NCI-H2081 (cell line): Measurements from ENCODE around the gene FCF1.

Experiments used
- DNase-seq, 2 experiments: peaks; one replicate each; lab custom pipeline; 2025; lab: John Stamatoyannopoulos, UW

Gene FCF1

GRCh38 chr14:74712499-74713394 is at the start of gene FCF1, which contains the start of gene AREL1:
TSS of gene FCF1 (plus strand) at chr14:74713144. CDS start at chr14:74713198, 54 bp downstream.
TSS of gene AREL1 (minus strand) at chr14:74713080. CDS start at chr14:74685615, 27,465 bp downstream.
- no peak for DNase-seq

- no peak for DNase-seq
Observed at GRCh38 chr14:74663884-74664283, 49.1 kb upstream of the FCF1 start.

GRCh38 chr14:74664717-74665116 is 48.2 kb upstream of the FCF1 start:
- no peak for DNase-seq

- no peak for DNase-seq
Observed at GRCh38 chr14:74667758-74668157, 45.2 kb upstream of the FCF1 start.

GRCh38 chr14:74669256-74669655 is 43.7 kb upstream of the FCF1 start:
- no peak for DNase-seq

- DNase-seq: no peak
Observed at GRCh38 chr14:74669846-74670245, 43.1 kb upstream of the FCF1 start.

- DNase-seq: no peak
Observed at GRCh38 chr14:74670726-74671411, 42.1 kb upstream of the FCF1 start.

GRCh38 chr14:74671789-74672188 is 41.2 kb upstream of the FCF1 start:
- DNase-seq: no peak

- DNase-seq: no peak
Observed at GRCh38 chr14:74673768-74674167, 39.2 kb upstream of the FCF1 start.

GRCh38 chr14:74675219-74675618 is 37.7 kb upstream of the FCF1 start:
- no peak for DNase-seq

- DNase-seq: no peak
Observed at GRCh38 chr14:74682169-74682952, 30.6 kb upstream of the FCF1 start.

GRCh38 chr14:74683406-74683805 is 29.5 kb upstream of the FCF1 start:
- no peak for DNase-seq

- DNase-seq: no peak
Observed at GRCh38 chr14:74684434-74684833, 28.5 kb upstream of the FCF1 start.

GRCh38 chr14:74685056-74685455 is 27.9 kb upstream of the FCF1 start:
- DNase-seq: no peak

GRCh38 chr14:74685921-74686678 is 26.8 kb upstream of the FCF1 start:
- no peak for DNase-seq

- no peak for DNase-seq
Observed at GRCh38 chr14:74691456-74691855, 21.5 kb upstream of the FCF1 start.

GRCh38 chr14:74693191-74693590 is 19.8 kb upstream of the FCF1 start:
- DNase-seq: no peak

GRCh38 chr14:74695406-74695805 is 17.5 kb upstream of the FCF1 start:
- no peak for DNase-seq

- no peak for DNase-seq
Observed at GRCh38 chr14:74697011-74697410, 15.9 kb upstream of the FCF1 start.

GRCh38 chr14:74697543-74697942 is 15.4 kb upstream of the FCF1 start:
- DNase-seq: no peak

- no peak for DNase-seq
Observed at GRCh38 chr14:74697976-74698375, 15.0 kb upstream of the FCF1 start.

- no peak for DNase-seq
Observed at GRCh38 chr14:74698465-74698864, 14.5 kb upstream of the FCF1 start.
